RWPE1 (cell line): Measurements from ENCODE around the gene PRIM2.
"Not testable (repeated sequence)": the region's sequence is repeated elsewhere in the genome, so short reads cannot be mapped to it uniquely, and the experiment has no call there.

Experiments used
- CTCF ChIA-PET: fragments of 350-600 bp; sonication (Branson Sonifier 250); formaldehyde crosslinking; extraction: SDS; loops from one replicate; lab custom pipeline; 2021; lab: Yijun Ruan, JAX
- POLR2A ChIA-PET: fragments of 400-600 bp; formaldehyde crosslinking; extraction: SDS; loops from one replicate; lab custom pipeline; 2020; ENCODE audit warnings: antibody characterized with exemption; ENCODE audit not compliant: low non-redundant PET; lab: Yijun Ruan, JAX
- DNase-seq: peaks from one replicate; pipeline ENCODE4 v3.0.0; 2012; ENCODE audit warnings: low spot score
- H3K27ac ChIP-seq: fragments of 450-650 bp; 2 replicates; pipeline ENCODE4 v1.5.1; 2017
- CTCF ChIP-seq: fragments of 450-650 bp; conservative IDR thresholded peaks from 2 replicates; pipeline ENCODE4 v1.5.1; 2017; ENCODE audit warnings: low read depth, mild to moderate bottlenecking

PRIM2 gene

GRCh38 chr6:57500368-57501021 is 183.1 kb downstream of the PRIM2 start:
- not testable (repeated sequence) for DNase-seq

GRCh38 chr6:57502387-57502786 is 185.0 kb downstream of the PRIM2 start:
- CTCF ChIA-PET, H3K27ac ChIP-seq, DNase-seq, POLR2A ChIA-PET: not testable (repeated sequence)

More at GRCh38 chr6:57500368-57501021, 183.1 kb downstream of the PRIM2 start:
- H3K27ac ChIP-seq, POLR2A ChIA-PET: not testable (repeated sequence)
- CTCF ChIA-PET, result interaction anchor here (0.6 kb wide), 1 partner anchor 12 kb away, joined by 3 read pairs; no protein-coding TSS in a partner anchor

DNA sequence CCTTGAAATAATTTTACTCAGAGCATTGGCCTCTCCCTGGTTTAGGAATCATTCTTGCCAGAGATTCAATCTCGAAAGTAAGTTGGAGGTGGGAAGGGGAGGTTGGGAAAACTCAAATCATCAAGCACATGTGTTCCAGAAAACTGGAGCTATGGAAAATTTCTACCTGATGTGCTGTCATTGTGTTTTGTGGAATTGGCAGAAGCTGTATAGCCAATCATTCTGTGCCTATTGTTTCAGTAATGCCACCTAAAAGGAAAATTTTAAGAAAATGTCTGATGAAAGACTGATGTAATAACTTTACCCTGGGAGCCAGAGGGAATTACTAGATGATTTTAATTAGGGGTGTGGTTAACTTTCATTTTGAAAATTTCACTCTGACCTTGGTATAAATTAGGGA is 187.8 kb downstream of the PRIM2 start:
- CTCF ChIA-PET, DNase-seq, POLR2A ChIA-PET, H3K27ac ChIP-seq: not testable (repeated sequence)

DNA sequence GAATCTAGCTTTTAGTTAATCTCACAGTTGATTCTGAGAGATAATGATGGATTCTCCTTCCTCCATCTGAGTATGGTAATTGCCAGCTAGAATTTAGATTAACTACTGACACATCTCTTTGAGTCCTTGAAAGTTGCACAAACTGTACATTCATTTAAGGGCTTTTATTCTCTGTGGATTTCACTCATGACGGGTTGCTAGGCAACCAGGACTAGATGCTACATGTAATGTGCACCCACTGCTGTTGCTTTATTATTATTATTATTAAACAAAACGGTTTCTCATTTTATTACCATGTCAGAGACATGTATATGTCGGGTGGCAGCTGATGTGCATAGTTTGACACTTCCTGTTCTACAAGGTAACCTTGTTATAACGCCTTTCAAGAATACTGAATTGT is 193.0 kb downstream of the PRIM2 start:
- CTCF ChIA-PET, DNase-seq, POLR2A ChIA-PET, H3K27ac ChIP-seq: not testable (repeated sequence)

- CTCF ChIA-PET, DNase-seq, POLR2A ChIA-PET, H3K27ac ChIP-seq: not testable (repeated sequence)
Observed at GRCh38 chr6:57515171-57515570, 197.7 kb downstream of the PRIM2 start.

DNA sequence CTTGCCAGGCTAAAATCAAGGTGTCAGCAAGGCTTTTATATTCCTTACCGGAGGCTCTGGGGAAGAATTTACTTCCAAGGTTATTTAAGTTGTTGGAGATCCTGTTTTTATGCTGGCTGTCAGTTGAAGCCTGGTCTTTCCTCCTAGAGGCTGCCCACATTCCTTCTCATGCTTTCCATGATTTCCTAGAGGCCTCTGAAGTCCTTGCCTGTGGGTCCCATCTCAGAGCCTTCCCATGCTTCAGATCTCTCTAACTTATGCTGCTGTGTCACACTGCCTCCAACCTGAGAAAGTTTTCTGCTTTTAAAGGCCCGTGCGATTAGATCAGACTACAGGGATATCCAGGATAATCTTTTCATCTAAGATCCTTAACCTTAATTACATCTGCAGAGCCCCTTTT is 198.4 kb downstream of the PRIM2 start:
- CTCF ChIA-PET, H3K27ac ChIP-seq, POLR2A ChIA-PET, DNase-seq: not testable (repeated sequence)

- CTCF ChIA-PET, H3K27ac ChIP-seq, DNase-seq, POLR2A ChIA-PET: not testable (repeated sequence)
Observed at GRCh38 chr6:57516776-57517175, 199.3 kb downstream of the PRIM2 start.

DNA sequence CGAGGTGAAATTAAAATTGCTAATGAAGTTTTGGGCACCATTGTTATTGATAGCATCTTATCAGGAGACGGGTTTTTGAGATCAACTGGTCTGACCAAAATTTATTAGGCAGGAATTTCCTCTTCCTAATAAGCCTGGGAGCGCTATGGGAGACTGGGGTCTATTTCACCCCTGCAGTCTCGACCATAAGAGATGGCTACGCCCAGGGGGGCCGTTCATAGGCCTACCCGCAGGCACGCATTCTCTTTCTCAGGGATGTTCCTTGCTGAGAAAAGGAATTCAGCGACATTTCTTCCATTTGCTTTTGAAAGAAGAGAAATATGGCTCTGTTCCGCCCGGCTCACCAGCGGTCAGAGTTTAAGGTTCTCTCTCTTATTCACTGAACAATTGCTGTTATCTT is 201.8 kb downstream of the PRIM2 start:
- POLR2A ChIA-PET, H3K27ac ChIP-seq, CTCF ChIA-PET, DNase-seq: not testable (repeated sequence)

DNA sequence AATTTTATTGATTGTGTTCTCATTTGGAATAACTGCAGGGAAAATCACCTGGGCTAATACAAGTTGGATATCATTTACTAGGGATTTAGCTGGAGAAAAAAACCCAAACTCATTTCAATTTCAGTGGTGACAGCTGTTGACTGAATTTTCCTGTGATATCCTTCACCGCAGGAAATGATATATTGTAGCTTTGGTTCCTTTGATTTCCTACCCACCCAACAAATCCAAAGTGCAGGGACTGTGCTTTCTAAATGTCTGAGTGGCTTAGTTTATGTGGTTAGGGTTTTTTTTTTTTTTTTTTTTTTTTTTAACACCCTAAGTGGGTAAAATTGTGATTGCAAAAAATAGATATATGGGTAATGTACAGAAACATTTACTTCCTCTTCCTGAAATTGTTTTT is 203.7 kb downstream of the PRIM2 start:
- DNase-seq, H3K27ac ChIP-seq, POLR2A ChIA-PET, CTCF ChIA-PET: not testable (repeated sequence)

DNA sequence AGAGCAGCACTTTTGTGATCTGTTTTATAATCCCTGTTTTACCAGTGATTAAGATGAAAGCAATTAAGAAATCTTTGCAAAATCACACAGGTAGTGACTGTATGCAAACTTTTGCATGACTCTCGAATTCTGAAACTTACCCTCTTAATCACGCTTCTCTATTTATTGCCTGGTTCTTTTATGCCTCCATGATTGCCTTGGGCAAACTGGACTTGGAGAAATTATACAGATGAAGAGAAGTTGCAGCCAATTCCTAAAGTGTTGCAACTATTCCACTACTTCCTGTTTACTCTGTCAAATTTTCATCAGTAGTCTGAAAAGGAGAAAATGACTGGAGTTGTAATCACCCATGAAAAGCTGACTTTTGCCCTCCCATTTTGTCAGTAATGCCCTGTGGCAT is 205.8 kb downstream of the PRIM2 start:
- H3K27ac ChIP-seq, POLR2A ChIA-PET, DNase-seq, CTCF ChIA-PET: not testable (repeated sequence)

DNA sequence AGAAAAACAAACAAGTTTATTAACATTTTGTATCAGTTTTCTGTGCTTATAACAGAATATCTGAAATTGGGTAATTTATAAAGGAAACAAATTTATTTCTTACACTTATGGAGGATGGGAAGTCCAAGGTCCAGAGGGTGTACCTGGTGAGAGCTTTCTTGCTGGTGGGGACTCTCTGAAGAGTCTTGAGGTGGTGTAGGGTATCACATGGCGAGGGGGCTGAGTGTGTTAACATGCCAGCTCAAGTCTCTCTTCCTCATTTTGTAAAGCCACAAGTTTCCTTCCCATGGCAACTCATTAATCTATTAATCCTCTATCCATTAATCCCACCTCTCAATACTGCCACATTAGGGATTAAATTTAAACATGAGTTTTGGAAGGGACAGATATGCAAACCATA is 212.3 kb downstream of the PRIM2 start:
- POLR2A ChIA-PET, CTCF ChIA-PET, DNase-seq, H3K27ac ChIP-seq: not testable (repeated sequence)

- CTCF ChIA-PET, result interaction anchor here (0.6 kb wide), 1 partner anchor 324 kb away, joined by 4 read pairs; no protein-coding TSS in a partner anchor
- DNase-seq, POLR2A ChIA-PET, H3K27ac ChIP-seq: not testable (repeated sequence)
Observed at GRCh38 chr6:57532660-57533059, 215.2 kb downstream of the PRIM2 start.

DNA sequence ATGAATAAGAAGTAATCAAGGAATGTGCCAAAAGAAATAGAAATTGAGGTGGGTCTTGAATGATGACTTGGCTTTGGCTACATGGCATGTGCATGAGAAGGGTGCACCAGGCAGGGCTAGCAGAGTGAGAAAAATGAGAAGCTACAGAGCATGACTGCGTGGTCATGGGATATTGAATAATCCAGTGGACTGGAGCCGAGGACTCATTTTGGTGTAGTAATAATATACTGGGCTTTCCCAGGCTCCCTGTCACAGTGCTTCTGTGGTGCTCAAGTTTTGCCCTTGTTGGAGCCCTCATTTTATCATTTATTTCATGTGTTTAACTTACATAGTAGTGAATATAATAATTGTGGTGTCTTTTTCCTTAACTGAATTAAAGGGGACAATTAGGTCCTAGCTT is 217.7 kb downstream of the PRIM2 start:
- DNase-seq, H3K27ac ChIP-seq, CTCF ChIA-PET, POLR2A ChIA-PET: not testable (repeated sequence)

GRCh38 chr6:57535994-57536393 is 218.6 kb downstream of the PRIM2 start:
- CTCF ChIA-PET, POLR2A ChIA-PET: not testable (repeated sequence)
- peak; percentile 35 for TF ChIP-seq CTCF

GRCh38 chr6:57537916-57538315 is 220.5 kb downstream of the PRIM2 start:
- H3K27ac ChIP-seq, POLR2A ChIA-PET, CTCF ChIA-PET, DNase-seq: not testable (repeated sequence)

More at GRCh38 chr6:57535994-57536393, 218.6 kb downstream of the PRIM2 start:
- DNase-seq, result peak; percentile 1
- not testable (repeated sequence) for H3K27ac ChIP-seq

- H3K27ac ChIP-seq, DNase-seq, CTCF ChIA-PET, POLR2A ChIA-PET: not testable (repeated sequence)
Observed at GRCh38 chr6:57551961-57552360, 234.5 kb downstream of the PRIM2 start.

- H3K27ac ChIP-seq, DNase-seq, POLR2A ChIA-PET, CTCF ChIA-PET: not testable (repeated sequence)
Observed at GRCh38 chr6:57557855-57558254, 240.4 kb downstream of the PRIM2 start.
